Measurements from ENCODE around the gene FAIM2.

GRCh38 chr12:49946497-49946896 lies 42.8 kb upstream of the FAIM2 start:
- TF ChIP-seq CTCF (IDR thresholded peaks at IDR 0.05; ENCODE audit: extremely low read depth in 1 of 2, insufficient read depth in 1 of 2, low read depth in 1 of 2, low read length in 2 of 2) (no peak), GATA2 (IDR thresholded peaks at IDR 0.05; ENCODE audit: insufficient read depth, insufficient read length, low read depth, low read length) (no peak), POLR2AphosphoS5 (IDR thresholded peaks at IDR 0.05; ENCODE audit: insufficient read depth, low read depth, low read length) (no peak), POLR2A (IDR thresholded peaks at IDR 0.05; ENCODE audit: low read depth, low read length) (no peak), EZH2 (IDR thresholded peaks at IDR 0.05; ENCODE audit: borderline replicate concordance, low read depth, low read length, severe bottlenecking) (no peak), FOS (IDR thresholded peaks at IDR 0.05; ENCODE audit: borderline replicate concordance, insufficient read depth, low read length) (no peak), MYC (IDR thresholded peaks at IDR 0.05; ENCODE audit: low read depth, low read length) (no peak)
- TF ChIP-seq, protein P1, sequence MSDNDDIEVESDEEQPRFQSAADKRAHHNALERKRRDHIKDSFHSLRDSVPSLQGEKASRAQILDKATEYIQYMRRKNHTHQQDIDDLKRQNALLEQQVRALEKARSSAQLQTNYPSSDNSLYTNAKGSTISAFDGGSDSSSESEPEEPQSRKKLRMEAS (IDR thresholded peaks at IDR 0.05; ENCODE audit: insufficient read depth, insufficient read length), result no peak
